Measurements from ENCODE around the gene CHAC1. TPM values are rescaled to one million over a fixed set of nuclear protein-coding genes. Genes with fewer than 3 reads are reported as not detected.

Gene CHAC1
- total RNA-seq, 6 experiments from 2014 or later: 0.22 to 11.6 (median 0.97) TPM

DNA sequence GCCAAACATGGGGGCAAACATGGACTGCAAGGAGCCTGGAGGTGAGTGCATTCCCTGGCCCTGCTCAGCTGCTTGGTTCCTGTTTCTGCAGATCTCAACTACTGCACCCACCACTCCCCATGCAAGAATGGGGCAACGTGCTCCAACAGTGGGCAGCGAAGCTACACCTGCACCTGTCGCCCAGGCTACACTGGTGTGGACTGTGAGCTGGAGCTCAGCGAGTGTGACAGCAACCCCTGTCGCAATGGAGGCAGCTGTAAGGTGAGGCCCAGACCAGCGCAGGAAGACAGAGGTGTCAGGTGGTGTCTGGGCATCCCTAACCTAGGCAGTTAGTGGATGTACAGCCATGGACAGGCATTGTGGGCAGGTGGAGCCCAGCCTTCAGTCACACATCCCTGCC lies 18.8 kb upstream of the CHAC1 start:
- TF ChIP-seq, protein P1, sequence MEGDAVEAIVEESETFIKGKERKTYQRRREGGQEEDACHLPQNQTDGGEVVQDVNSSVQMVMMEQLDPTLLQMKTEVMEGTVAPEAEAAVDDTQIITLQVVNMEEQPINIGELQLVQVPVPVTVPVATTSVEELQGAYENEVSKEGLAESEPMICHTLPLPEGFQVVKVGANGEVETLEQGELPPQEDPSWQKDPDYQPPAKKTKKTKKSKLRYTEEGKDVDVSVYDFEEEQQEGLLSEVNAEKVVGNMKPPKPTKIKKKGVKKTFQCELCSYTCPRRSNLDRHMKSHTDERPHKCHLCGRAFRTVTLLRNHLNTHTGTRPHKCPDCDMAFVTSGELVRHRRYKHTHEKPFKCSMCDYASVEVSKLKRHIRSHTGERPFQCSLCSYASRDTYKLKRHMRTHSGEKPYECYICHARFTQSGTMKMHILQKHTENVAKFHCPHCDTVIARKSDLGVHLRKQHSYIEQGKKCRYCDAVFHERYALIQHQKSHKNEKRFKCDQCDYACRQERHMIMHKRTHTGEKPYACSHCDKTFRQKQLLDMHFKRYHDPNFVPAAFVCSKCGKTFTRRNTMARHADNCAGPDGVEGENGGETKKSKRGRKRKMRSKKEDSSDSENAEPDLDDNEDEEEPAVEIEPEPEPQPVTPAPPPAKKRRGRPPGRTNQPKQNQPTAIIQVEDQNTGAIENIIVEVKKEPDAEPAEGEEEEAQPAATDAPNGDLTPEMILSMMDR (IDR thresholded peaks at IDR 0.05): no peak
- no peak for TF ChIP-seq POLR2A (IDR thresholded peaks at IDR 0.05)
- intact Hi-C loops (cut with DNase I): no loop called here
- H3K27me3 ChIP-seq: peaks cover 0 to 9% of the 10 kb centered on the region in 2 donors
- 80% methylated on average over 2 of the region's 6 CpGs for WGBS (ENCODE audit: insufficient coverage, low coverage, low lambda C conversion rate, missing lambda C conversion rate)
- DNase-seq (no peak), ATAC-seq (no peak)
- H3K27ac ChIP-seq: no peak overlapping the region
- H3K4me1 ChIP-seq: peaks cover 0 to 42% (median 17%) of the 10 kb centered on the region in 4 donors
- H3K9me3 ChIP-seq: no peaks in the 10 kb centered on the region
- H3K36me3 ChIP-seq: no peaks in the 10 kb centered on the region
- no peak overlapping the region for H3K4me3 ChIP-seq

DNA sequence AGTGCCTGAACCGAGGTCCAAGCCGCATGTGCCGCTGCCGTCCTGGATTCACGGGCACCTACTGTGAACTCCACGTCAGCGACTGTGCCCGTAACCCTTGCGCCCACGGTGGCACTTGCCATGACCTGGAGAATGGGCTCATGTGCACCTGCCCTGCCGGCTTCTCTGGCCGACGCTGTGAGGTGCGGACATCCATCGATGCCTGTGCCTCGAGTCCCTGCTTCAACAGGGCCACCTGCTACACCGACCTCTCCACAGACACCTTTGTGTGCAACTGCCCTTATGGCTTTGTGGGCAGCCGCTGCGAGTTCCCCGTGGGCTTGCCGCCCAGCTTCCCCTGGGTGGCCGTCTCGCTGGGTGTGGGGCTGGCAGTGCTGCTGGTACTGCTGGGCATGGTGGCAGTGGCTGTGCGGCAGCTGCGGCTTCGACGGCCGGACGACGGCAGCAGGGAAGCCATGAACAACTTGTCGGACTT lies 17.0 kb upstream of the CHAC1 start:
- H3K4me3 ChIP-seq: no peak overlapping the region
- no peaks in the 10 kb centered on the region for H3K27me3 ChIP-seq
- ATAC-seq: no peak
- TF ChIP-seq, protein P1 (IDR thresholded peaks at IDR 0.05): no peak
- no peak for TF ChIP-seq POLR2A (IDR thresholded peaks at IDR 0.05)
- intact Hi-C loops (cut with DNase I): no loop called here
- WGBS (ENCODE audit: insufficient coverage, low coverage, low lambda C conversion rate, missing lambda C conversion rate): 89% methylated on average over 6 of the region's 31 CpGs
- peak overlapping the region in 1 of 3 donors; percentile 20 for H3K27ac ChIP-seq
- DNase-seq: no peak
- peaks cover 0 to 31% (median 16%) of the 10 kb centered on the region in 4 donors for H3K4me1 ChIP-seq
- no peaks in the 10 kb centered on the region for H3K36me3 ChIP-seq
- no peaks in the 10 kb centered on the region for H3K9me3 ChIP-seq

DNA sequence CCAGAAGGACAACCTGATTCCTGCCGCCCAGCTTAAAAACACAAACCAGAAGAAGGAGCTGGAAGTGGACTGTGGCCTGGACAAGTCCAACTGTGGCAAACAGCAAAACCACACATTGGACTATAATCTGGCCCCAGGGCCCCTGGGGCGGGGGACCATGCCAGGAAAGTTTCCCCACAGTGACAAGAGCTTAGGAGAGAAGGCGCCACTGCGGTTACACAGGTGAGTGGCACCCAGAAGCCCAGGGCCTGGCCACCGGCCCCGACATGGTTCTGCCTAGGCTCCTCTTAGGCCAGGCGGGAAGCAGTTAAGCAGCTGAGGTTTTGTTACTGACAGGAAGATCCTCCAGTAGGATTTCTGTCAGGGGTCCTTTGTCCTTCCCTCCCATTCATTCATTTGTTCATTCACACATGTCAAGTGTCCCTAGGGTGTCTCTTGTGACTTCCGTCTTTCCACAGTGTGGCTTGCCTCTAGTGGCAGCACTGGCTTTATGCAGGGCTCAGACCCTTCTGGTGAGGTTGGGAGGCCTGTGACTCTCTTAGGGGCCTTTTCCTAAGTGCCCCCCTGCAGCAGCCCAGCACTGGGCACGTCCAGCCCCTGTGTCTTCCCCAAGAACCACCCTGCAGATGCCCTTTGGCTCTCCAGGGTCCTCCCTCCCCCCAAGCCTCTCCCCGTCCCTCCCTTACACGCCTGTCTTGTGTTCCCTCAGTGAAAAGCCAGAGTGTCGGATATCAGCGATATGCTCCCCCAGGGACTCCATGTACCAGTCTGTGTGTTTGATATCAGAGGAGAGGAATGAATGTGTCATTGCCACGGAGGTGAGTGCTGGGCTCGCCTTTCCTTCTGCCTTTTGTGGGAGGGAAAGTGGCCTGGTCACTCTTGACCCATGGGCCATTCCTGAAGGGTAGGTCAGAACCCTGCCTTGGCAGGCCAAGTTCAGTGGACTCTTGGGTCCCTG lies 16.3 kb upstream of the CHAC1 start:
- no peak overlapping the region for H3K4me3 ChIP-seq
- peaks cover 0 to 32% (median 17%) of the 10 kb centered on the region in 4 donors for H3K4me1 ChIP-seq
- WGBS (ENCODE audit: insufficient coverage, low coverage, low lambda C conversion rate, missing lambda C conversion rate): 46% methylated on average over 7 of the region's 15 CpGs
- no peaks in the 10 kb centered on the region for H3K27me3 ChIP-seq
- no peaks in the 10 kb centered on the region for H3K36me3 ChIP-seq
- ATAC-seq: peak in 3 of 4 donors; percentile 37 to 44 (median 40)
- peak in 2 of 3 donors; percentile 74 to 86 for DNase-seq
- TF ChIP-seq, protein P1 (IDR thresholded peaks at IDR 0.05): peak in 1 of 4 donors; percentile 4
- TF ChIP-seq POLR2A (IDR thresholded peaks at IDR 0.05): no peak
- intact Hi-C loops (cut with DNase I): no loop called here
- peak overlapping the region in 1 of 3 donors; percentile 20 for H3K27ac ChIP-seq
- H3K9me3 ChIP-seq: no peaks in the 10 kb centered on the region

DNA sequence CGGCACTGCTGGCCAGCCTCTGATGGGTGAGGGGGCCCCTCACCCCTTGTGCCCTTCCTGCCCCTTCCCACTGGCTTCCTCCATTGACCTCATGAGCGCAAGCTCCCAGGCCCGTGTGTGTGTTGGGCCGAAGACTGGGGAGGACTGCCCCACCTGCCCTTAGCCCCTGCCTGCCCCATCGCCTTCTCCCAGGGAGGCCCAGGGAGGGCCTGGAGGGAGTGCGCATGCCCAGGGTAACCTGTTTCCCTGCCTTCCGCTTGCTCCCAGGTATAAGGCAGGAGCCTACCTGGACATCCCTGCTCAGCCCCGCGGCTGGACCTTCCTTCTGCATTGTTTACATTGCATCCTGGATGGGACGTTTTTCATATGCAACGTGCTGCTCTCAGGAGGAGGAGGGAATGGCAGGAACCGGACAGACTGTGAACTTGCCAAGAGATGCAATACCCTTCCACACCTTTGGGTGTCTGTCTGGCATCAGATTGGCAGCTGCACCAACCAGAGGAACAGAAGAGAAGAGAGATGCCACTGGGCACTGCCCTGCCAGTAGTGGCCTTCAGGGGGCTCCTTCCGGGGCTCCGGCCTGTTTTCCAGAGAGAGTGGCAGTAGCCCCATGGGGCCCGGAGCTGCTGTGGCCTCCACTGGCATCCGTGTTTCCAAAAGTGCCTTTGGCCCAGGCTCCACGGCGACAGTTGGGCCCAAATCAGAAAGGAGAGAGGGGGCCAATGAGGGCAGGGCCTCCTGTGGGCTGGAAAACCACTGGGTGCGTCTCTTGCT lies 15.3 kb upstream of the CHAC1 start:
- Histone ChIP-seq H3K9me3 (no peaks in the 10 kb centered on the region), H3K36me3 (no peaks in the 10 kb centered on the region), H3K4me3 (no peak overlapping the region), H3K4me1 (peaks cover 0 to 30% (median 14%) of the 10 kb centered on the region in 4 donors), H3K27ac (no peak overlapping the region), H3K27me3 (no peaks in the 10 kb centered on the region)
- intact Hi-C loops (cut with DNase I): no loop called here
- TF ChIP-seq, protein P1 (IDR thresholded peaks at IDR 0.05): peak; percentile 51 to 60 (median 58)
- TF ChIP-seq POLR2A (IDR thresholded peaks at IDR 0.05): no peak
- DNase-seq (peak in 1 of 3 donors; percentile 72), ATAC-seq (peak; percentile 49 to 62 (median 61))
- WGBS (ENCODE audit: insufficient coverage, low coverage, low lambda C conversion rate, missing lambda C conversion rate): 21% methylated on average over 5 of the region's 19 CpGs

Data from right lobe of liver (tissue), 6 donors.